ENCODE results near the gene PFDN5.
A peak's percentile ranks its signal among the peaks of the same experiment; 100 is the strongest.

Gene PFDN5

DNA sequence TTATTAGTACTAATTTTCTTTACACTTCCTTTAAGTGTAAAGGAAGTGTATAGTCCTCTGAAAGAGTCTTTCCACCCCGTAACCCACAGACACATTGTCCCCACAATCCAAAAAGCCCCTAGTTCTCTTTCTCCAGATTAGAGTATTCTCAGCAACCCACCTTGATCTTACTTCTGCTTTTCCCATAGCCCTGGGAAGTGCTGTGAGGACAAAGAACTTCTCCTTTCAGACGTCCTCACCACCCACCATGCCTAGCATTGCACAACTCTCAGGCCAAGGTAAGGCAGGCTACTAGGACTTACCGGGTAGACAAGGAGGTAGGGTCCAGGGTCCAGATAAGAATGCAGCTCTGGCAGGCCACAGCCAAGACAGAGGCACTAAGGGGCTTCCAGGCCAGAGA lies 18.7 kb downstream of the PFDN5 start:
- H3K79me2 ChIP-seq (ENCODE audit: insufficient read depth, low read length), result no peaks in the 10 kb centered on the region
- no peak overlapping the region for H3K4me2 ChIP-seq (ENCODE audit: insufficient read depth, low read length)
- TF ChIP-seq EZH2 (IDR thresholded peaks at IDR 0.05; ENCODE audit: borderline replicate concordance, low read depth, low read length, severe bottlenecking) (no peak), CTCF (IDR thresholded peaks at IDR 0.05; ENCODE audit: borderline replicate concordance, extremely low read depth, low read length, poor library complexity, severe bottlenecking) (no peak)
- H3K27ac ChIP-seq (ENCODE audit: low read length), result no peak overlapping the region
- no peaks in the 10 kb centered on the region for H3K27me3 ChIP-seq (ENCODE audit: insufficient read depth, low read length, poor library complexity)
- no peak for DNase-seq
- H3K9me3 ChIP-seq (ENCODE audit: insufficient read depth, low read length, severe bottlenecking), result no peaks in the 10 kb centered on the region
- no peak overlapping the region for H3K4me3 ChIP-seq (ENCODE audit: low read depth in 1 of 2, low read length in 2 of 2)
- H3K9ac ChIP-seq (ENCODE audit: low read depth, low read length), result no peak overlapping the region
- no peaks in the 10 kb centered on the region for H4K20me1 ChIP-seq (ENCODE audit: insufficient read depth, low read length)
- H3K36me3 ChIP-seq (ENCODE audit: insufficient read depth, low read length), result peaks cover 64% of the 10 kb centered on the region
- ATAC-seq (ENCODE audit: insufficient read depth, low read depth), result no peak
- no peak overlapping the region for H2AFZ ChIP-seq (ENCODE audit: low read depth, low read length)
- H3K4me1 ChIP-seq (ENCODE audit: insufficient read depth, low read length), result no peaks in the 10 kb centered on the region

- peak overlapping the region; percentile 47 to 85 for H3K4me3 ChIP-seq (ENCODE audit: low read depth in 1 of 2, low read length in 2 of 2)
- H3K4me2 ChIP-seq (ENCODE audit: insufficient read depth, low read length), result peak overlapping the region; percentile 75
- peaks cover 41% of the 10 kb centered on the region for H3K4me1 ChIP-seq (ENCODE audit: insufficient read depth, low read length)
- H4K20me1 ChIP-seq (ENCODE audit: insufficient read depth, low read length), result no peaks in the 10 kb centered on the region
- H3K9ac ChIP-seq (ENCODE audit: low read depth, low read length), result peak overlapping the region; percentile 72
- no peak for ATAC-seq (ENCODE audit: insufficient read depth, low read depth)
- no peak for TF ChIP-seq EZH2 (IDR thresholded peaks at IDR 0.05; ENCODE audit: borderline replicate concordance, low read depth, low read length, severe bottlenecking)
- no peak for TF ChIP-seq CTCF (IDR thresholded peaks at IDR 0.05; ENCODE audit: borderline replicate concordance, extremely low read depth, low read length, poor library complexity, severe bottlenecking)
- H3K36me3 ChIP-seq (ENCODE audit: insufficient read depth, low read length), result peaks cover 38% of the 10 kb centered on the region
- peaks cover 14% of the 10 kb centered on the region for H3K79me2 ChIP-seq (ENCODE audit: insufficient read depth, low read length)
- H2AFZ ChIP-seq (ENCODE audit: low read depth, low read length), result peak overlapping the region; percentile 88
- no peaks in the 10 kb centered on the region for H3K27me3 ChIP-seq (ENCODE audit: insufficient read depth, low read length, poor library complexity)
- peak overlapping the region; percentile 98 for H3K27ac ChIP-seq (ENCODE audit: low read length)
- DNase-seq, result no peak
- no peaks in the 10 kb centered on the region for H3K9me3 ChIP-seq (ENCODE audit: insufficient read depth, low read length, severe bottlenecking)
Measured at GRCh38 chr12:53320352-53321195, 25.2 kb downstream of the PFDN5 start.

- peaks cover 45% of the 10 kb centered on the region for H3K4me1 ChIP-seq (ENCODE audit: insufficient read depth, low read length)
- H4K20me1 ChIP-seq (ENCODE audit: insufficient read depth, low read length), result no peaks in the 10 kb centered on the region
- TF ChIP-seq EZH2 (IDR thresholded peaks at IDR 0.05; ENCODE audit: borderline replicate concordance, low read depth, low read length, severe bottlenecking) (no peak), CTCF (IDR thresholded peaks at IDR 0.05; ENCODE audit: borderline replicate concordance, extremely low read depth, low read length, poor library complexity, severe bottlenecking) (no peak)
- H3K9ac ChIP-seq (ENCODE audit: low read depth, low read length), result peak overlapping the region; percentile 96
- ATAC-seq (ENCODE audit: insufficient read depth, low read depth) (peak; percentile 52), DNase-seq (peak; percentile 70)
- peak overlapping the region; percentile 63 to 67; a peak in 3 of 4 replicates for H3K4me3 ChIP-seq (ENCODE audit: low read depth in 1 of 2, low read length in 2 of 2)
- H2AFZ ChIP-seq (ENCODE audit: low read depth, low read length), result peak overlapping the region; percentile 93
- peak overlapping the region; percentile 80 for H3K4me2 ChIP-seq (ENCODE audit: insufficient read depth, low read length)
- H3K79me2 ChIP-seq (ENCODE audit: insufficient read depth, low read length), result peaks cover 14% of the 10 kb centered on the region
- peak overlapping the region; percentile 83 for H3K27ac ChIP-seq (ENCODE audit: low read length)
- H3K27me3 ChIP-seq (ENCODE audit: insufficient read depth, low read length, poor library complexity), result no peaks in the 10 kb centered on the region
- peaks cover 9% of the 10 kb centered on the region for H3K36me3 ChIP-seq (ENCODE audit: insufficient read depth, low read length)
- no peaks in the 10 kb centered on the region for H3K9me3 ChIP-seq (ENCODE audit: insufficient read depth, low read length, severe bottlenecking)
Measured at GRCh38 chr12:53324113-53324778, 28.9 kb downstream of the PFDN5 start.

All from DND-41 (cell line).